Heart right ventricle (tissue), 16 donors: ENCODE results near the gene ACTL6B. TPM values are rescaled to one million over a fixed set of nuclear protein-coding genes. Genes with fewer than 3 reads are reported as not detected.

Source experiments
- ATAC-seq, 8 donors: fragments of 200-7000 bp; cut with Tn5 transposase; one replicate each; pipeline ENCODE4 v1.9.1; 2020; ENCODE audit warnings: mild to moderate bottlenecking in 8 of 8, moderate library complexity in 8 of 8, moderate number of reproducible peaks in 1 of 8
- DNase-seq, 2 donors: peaks; one replicate each; pipeline ENCODE4 v3.0.0-alpha.2; 2020
- H3K27ac ChIP-seq, 10 donors: fragments of 200-600 bp; sonication (generic) in 2 of 10; one replicate each; pipeline versions ENCODE4 v1.5.0 to v1.8.0; 2020 to 2022; ENCODE audit warnings: mild to moderate bottlenecking in 3 of 10
- H3K27me3 ChIP-seq, 7 donors: fragments of 200-600 bp; one replicate each; pipeline ENCODE4 v1.8.0; 2021 to 2022; ENCODE audit warnings: mild to moderate bottlenecking in 2 of 7
- H3K36me3 ChIP-seq, 9 donors: fragments of 200-600 bp; sonication (generic) in 1 of 9; one replicate each; pipeline versions ENCODE4 v1.5.0 to v1.8.0; 2020 to 2022; ENCODE audit warnings: mild to moderate bottlenecking in 2 of 9
- H3K4me1 ChIP-seq, 9 donors: fragments of 200-600 bp; sonication (generic) in 1 of 9; one replicate each; pipeline versions ENCODE4 v1.5.0 to v1.8.0; 2020 to 2022; ENCODE audit warnings: mild to moderate bottlenecking in 4 of 9
- H3K4me3 ChIP-seq, 10 donors: fragments of 200-600 bp; sonication (generic) in 2 of 10; one replicate each; pipeline versions ENCODE4 v1.5.0 to v1.8.0; 2020 to 2022; ENCODE audit warnings: mild to moderate bottlenecking in 7 of 10, moderate library complexity in 2 of 10
- H3K9me3 ChIP-seq, 11 donors: fragments of 200-600 bp in 10 of 11; sonication (generic) in 2 of 11; one replicate each; pipeline versions ENCODE4 v1.5.0 to v1.8.0; 2013 to 2022; ENCODE audit warnings: mild to moderate bottlenecking in 2 of 11, control low read depth in 1 of 11, moderate library complexity in 1 of 11
- CTCF ChIP-seq, 9 donors: fragments of 200-600 bp; sonication (generic) in 2 of 9; IDR thresholded peaks; one replicate each; pipeline versions ENCODE4 v1.5.0 to v1.8.0; 2021 to 2022; ENCODE audit warnings: antibody characterized with exemption in 9 of 9, mild to moderate bottlenecking in 5 of 9, moderate library complexity in 1 of 9
- WGBS, 2 donors: extraction: QIAGEN DNeasy Blood & Tissue Kit; methylation state at CpG; one replicate each; pipeline ENCODE4 v1.1.7; 2013; ENCODE audit warnings: inconsistent platforms in 1 of 2; 5-methylcytosine and 5-hydroxymethylcytosine counted together
- intact Hi-C, 10 donors: fragments of 100-400 bp; cut with DNase I; formaldehyde crosslinking; loops; one replicate each; pipeline versions ENCODE4 v1.11.1 to v1.14.2; 2022
- polyA plus RNA-seq, 2 donors: library from polyadenylated mRNA; stranded (reverse); fragments of 200-250 nt; gene quantifications; one replicate each; pipeline ENCODE4 v1.2.3, GENCODE V29; 2013
- total RNA-seq, 10 donors: library from RNA; stranded (reverse); fragmentation: NEBNext Ultra II Directional in 3 of 10; extraction: Animal tissue kit (Norgen Biotek cat#: 25700) in 3 of 10; gene quantifications; one replicate each; pipeline versions ENCODE4 v1.2.1 to v1.2.4, GENCODE V29; 2021 to 2023
- donor health status: Arrhythmogenic right ventricular cardiomyopathy.
- donor health status: ischemic (EF 13 %, LVEDD 7.1; RV severe dilation, severe dysfunction).
- donor health status: healthy with polysubstance abuse.
- donor health status: DM: no; HTN: yes; CAD: no.
- donor health status: DM: no; HTN: no; CAD: no.
- donor health status: ischemic (EF 25% LVEDD 6.9; RV normal size, moderate dysfunction).
- donor health status: ischemic (EF 25% LVEDD 5.7; RV mildly dilated, moderate dysfunction).
- donor health status: healthy.
- donor health status: DM: yes; HTN: yes; CAD: no.
- donor health status: Ischemic cardiomyopathy.
- donor health status: ischemic (EF 35%, LVEDD 5.7; RV mildly dilated, moderate dysfunction).
- donor health status: nonischemic (EF 11% LVEDD 7.7; RV severe dilation, severe dysfunction).
- donor health status: DM: yes; HTN: yes; CAD: no.
- donor health status: PGD.
- donor health status: ischemic (EF 29% LVEDD 5.4; RV normal size, mild dysfunction).
- donor health status: nonischemic (EF 23%, LVEDD 6.1; RV moderate dilation, normal function).

The ACTL6B gene
- total and polyA plus RNA-seq, 12 donors = not detected

GRCh38 chr7:100682991-100683658, 26.9 kb upstream of the ACTL6B start:
- H3K9me3 ChIP-seq = no peaks in the 10 kb centered on the region
- no peaks in the 10 kb centered on the region for H3K27me3 ChIP-seq
- H3K36me3 ChIP-seq = peaks cover 7 to 100% (median 78%) of the 10 kb centered on the region in 9 donors
- 85 to 86% methylated on average over 28 of the region's 28 CpGs for WGBS, 2 donors
- DNase-seq = no peak
- peak in 1 of 8 donors; percentile 0 for ATAC-seq
- intact Hi-C loops = loop anchor here in 5 of 10 donors (2.0 to 10.0 kb wide), 4 partner anchors 76 to 218 kb away; partner anchors contain the start of genes SPACDR (in 2 of the 5) and TSC22D4 (in 1 of the 5)
- no peak for TF ChIP-seq CTCF (IDR thresholded peaks at IDR 0.05)
- H3K4me3 ChIP-seq = no peak overlapping the region
- no peak overlapping the region for H3K27ac ChIP-seq
- H3K4me1 ChIP-seq = peaks cover 0 to 28% (median 7%) of the 10 kb centered on the region in 9 donors

GRCh38 chr7:100682228-100682741, 26.0 kb upstream of the ACTL6B start:
- ATAC-seq (no peak), DNase-seq (no peak)
- H3K4me3 ChIP-seq = no peak overlapping the region
- peaks cover 0 to 30% (median 8%) of the 10 kb centered on the region in 9 donors for H3K4me1 ChIP-seq
- H3K9me3 ChIP-seq = no peaks in the 10 kb centered on the region
- intact Hi-C loops = loop anchor here in 5 of 10 donors (2.0 to 10.0 kb wide), 4 partner anchors 75 to 217 kb away; partner anchors contain the start of genes SPACDR (in 2 of the 5) and TSC22D4 (in 1 of the 5)
- H3K36me3 ChIP-seq = peaks cover 3 to 100% (median 78%) of the 10 kb centered on the region in 9 donors
- TF ChIP-seq CTCF (IDR thresholded peaks at IDR 0.05) = no peak
- no peak overlapping the region for H3K27ac ChIP-seq
- no peaks in the 10 kb centered on the region for H3K27me3 ChIP-seq
- 82 to 84% methylated on average over 24 to 25 of the region's 25 CpGs for WGBS, 2 donors

GRCh38 chr7:100681491-100682227, 25.4 kb upstream of the ACTL6B start:
- Histone ChIP-seq H3K4me1 (peaks cover 0 to 36% (median 14%) of the 10 kb centered on the region in 9 donors), H3K27me3 (no peaks in the 10 kb centered on the region), H3K9me3 (no peaks in the 10 kb centered on the region), H3K27ac (peak overlapping the region in 1 of 10 donors; percentile 21), H3K4me3 (no peak overlapping the region), H3K36me3 (peaks cover 0 to 100% (median 78%) of the 10 kb centered on the region in 9 donors)
- no peak for ATAC-seq
- intact Hi-C loops = loop anchor here in 5 of 10 donors (2.0 to 10.0 kb wide), 4 partner anchors 74 to 217 kb away; partner anchors contain the start of genes SPACDR (in 2 of the 5) and TSC22D4 (in 1 of the 5)
- DNase-seq = no peak
- WGBS, 2 donors = 77 to 78% methylated on average over 29 of the region's 29 CpGs
- no peak for TF ChIP-seq CTCF (IDR thresholded peaks at IDR 0.05)
